DOHH2 (cell line): ENCODE measurements around the gene SELENOW.
A peak's percentile ranks its signal among the peaks of the same experiment; 100 is the strongest.
"Not testable (repeated sequence)": the region's sequence is repeated elsewhere in the genome, so short reads cannot be mapped to it uniquely, and the experiment has no call there.

Source experiments
- H3F3A ChIP-seq: fragments of 200-600 bp; sonication (generic), shearing (Covaris generic); 2 replicates; pipeline ENCODE4 v1.6.0; 2016; ENCODE audit warnings: antibody characterized with exemption, mild to moderate bottlenecking; ENCODE audit not compliant: control insufficient read depth, insufficient read depth
- H3K27ac ChIP-seq: fragments of 200-600 bp; sonication (generic); 2 replicates; pipeline ENCODE4 v1.5.1; 2014; ENCODE audit warnings: low read depth, mild to moderate bottlenecking, low read length, moderate library complexity
- H3K27me3 ChIP-seq: fragments of 200-600 bp; sonication (generic); 2 replicates; pipeline ENCODE4 v1.6.1; 2014; ENCODE audit warnings: mild to moderate bottlenecking, low read length, mixed read lengths; ENCODE audit not compliant: control insufficient read depth
- H3K36me3 ChIP-seq: fragments of 200-600 bp; sonication (generic); 2 replicates; pipeline ENCODE4 v1.6.1; 2014; ENCODE audit warnings: mild to moderate bottlenecking, low read length, moderate library complexity, mixed read lengths; ENCODE audit not compliant: control insufficient read depth
- H3K4me1 ChIP-seq: fragments of 200-600 bp; sonication (generic); 2 replicates; pipeline ENCODE4 v1.6.1; 2014; ENCODE audit warnings: mild to moderate bottlenecking, low read length, mixed read lengths; ENCODE audit not compliant: control insufficient read depth
- H3K4me2 ChIP-seq: fragments of 200-600 bp; sonication (generic); 2 replicates; pipeline ENCODE4 v1.6.0; 2014; ENCODE audit warnings: mild to moderate bottlenecking, low read length, moderate library complexity
- H3K4me3 ChIP-seq: fragments of 200-600 bp; sonication (generic); 2 replicates; pipeline ENCODE4 v1.5.1; 2014; ENCODE audit warnings: mild to moderate bottlenecking, low read length, mixed read lengths
- H3K79me2 ChIP-seq: fragments of 200-600 bp; sonication (generic); 2 replicates; pipeline ENCODE4 v1.6.1; 2014; ENCODE audit warnings: mild to moderate bottlenecking, low read length, mixed read lengths; ENCODE audit not compliant: control insufficient read depth
- H3K9me2 ChIP-seq: fragments of 200-600 bp; sonication (generic); replicated peaks from 2 replicates; pipeline ENCODE4 v1.6.1; 2014; ENCODE audit warnings: mild to moderate bottlenecking, low read length, mixed read lengths; ENCODE audit not compliant: control insufficient read depth
- H3K9me3 ChIP-seq: fragments of 200-600 bp; sonication (generic); 2 replicates; pipeline ENCODE4 v1.6.1; 2014; ENCODE audit warnings: antibody characterized with exemption, low read length, mixed read lengths; ENCODE audit not compliant: control insufficient read depth, insufficient read depth
- H4K20me1 ChIP-seq: fragments of 200-600 bp; sonication (generic); 2 replicates; pipeline ENCODE4 v1.6.0; 2014; ENCODE audit warnings: low read depth, mild to moderate bottlenecking, antibody characterized with exemption, low read length, moderate library complexity; ENCODE audit not compliant: control insufficient read depth, insufficient read depth
- EZH2phosphoT487 ChIP-seq: fragments of 200-600 bp; sonication (generic); IDR thresholded peaks from 2 replicates; pipeline ENCODE4 v1.6.1; 2017; ENCODE audit warnings: borderline replicate concordance, mild to moderate bottlenecking, antibody characterized with exemption, low read length, moderate library complexity, mixed read lengths
- TF ChIP-seq, protein P1 (sequence below): fragments of 200-600 bp; sonication (generic); IDR thresholded peaks from one replicate; pipeline ENCODE4 v1.5.1; 2014; ENCODE audit warnings: antibody characterized with exemption, mild to moderate bottlenecking, low read depth, low read length; ENCODE audit not compliant: poor library complexity, severe bottlenecking

The SELENOW gene

DNA sequence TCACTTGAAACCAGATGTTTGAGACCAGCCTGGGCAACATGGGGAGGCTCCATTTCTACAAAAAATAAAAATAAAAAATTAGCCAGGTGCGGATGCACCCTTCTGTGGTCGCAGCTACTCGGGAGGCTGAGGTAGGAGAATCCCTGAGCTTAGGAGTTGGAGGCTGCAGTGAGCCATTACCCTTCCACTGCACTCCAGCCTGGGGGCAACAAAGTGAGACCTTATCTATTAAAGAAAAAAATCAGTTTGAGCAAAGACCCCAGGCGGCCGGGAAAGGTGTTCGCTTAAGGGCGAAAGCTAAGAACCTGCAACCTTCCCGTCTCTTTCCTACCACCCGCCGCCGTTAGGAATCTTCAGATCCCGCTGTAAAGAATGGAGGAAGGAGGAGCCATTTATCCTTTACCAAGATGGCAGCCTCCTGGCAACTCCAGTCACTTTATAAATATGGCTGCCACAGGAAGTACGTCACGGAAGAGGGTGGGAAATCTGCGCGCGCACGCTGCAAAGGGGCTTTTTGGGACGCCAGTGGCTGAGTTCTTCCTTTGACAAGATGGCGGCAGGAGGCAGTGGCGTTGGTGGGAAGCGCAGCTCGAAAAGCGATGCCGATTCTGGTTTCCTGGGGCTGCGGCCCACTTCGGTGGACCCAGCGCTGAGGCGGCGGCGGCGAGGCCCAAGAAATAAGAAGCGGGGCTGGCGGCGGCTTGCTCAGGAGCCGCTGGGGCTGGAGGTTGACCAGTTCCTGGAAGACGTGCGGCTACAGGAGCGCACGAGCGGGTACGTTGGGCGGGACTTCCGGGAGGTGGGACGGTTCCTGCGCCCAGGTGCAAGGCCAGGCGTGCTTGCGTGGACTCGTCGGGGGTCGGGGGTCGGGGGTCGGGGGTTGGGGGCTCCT is 33.2 kb upstream of the SELENOW start, which contains the start of gene NOP53:
NOP53 (plus strand) TSS at position 537 of the 892 bp plus-strand sequence; CDS start at position 551, 14 bp downstream.
- H3K27ac ChIP-seq = peak within 1 kb of the TSS; percentile 73
- H3K4me3 ChIP-seq = peak within 1 kb of the TSS; percentile 98
- H3K4me2 ChIP-seq = peak within 1 kb of the TSS; percentile 93
- peaks cover 47% of the 10 kb centered on the region for H3K79me2 ChIP-seq
- peaks cover 14% of the 10 kb centered on the region for H4K20me1 ChIP-seq
- H3K9me3 ChIP-seq = no peaks in the 10 kb centered on the region
- no peaks in the 10 kb centered on the region for H3K27me3 ChIP-seq
- H3F3A ChIP-seq = no peaks in the 10 kb centered on the region
- no peak for TF ChIP-seq EZH2phosphoT487
- TF ChIP-seq, protein P1, sequence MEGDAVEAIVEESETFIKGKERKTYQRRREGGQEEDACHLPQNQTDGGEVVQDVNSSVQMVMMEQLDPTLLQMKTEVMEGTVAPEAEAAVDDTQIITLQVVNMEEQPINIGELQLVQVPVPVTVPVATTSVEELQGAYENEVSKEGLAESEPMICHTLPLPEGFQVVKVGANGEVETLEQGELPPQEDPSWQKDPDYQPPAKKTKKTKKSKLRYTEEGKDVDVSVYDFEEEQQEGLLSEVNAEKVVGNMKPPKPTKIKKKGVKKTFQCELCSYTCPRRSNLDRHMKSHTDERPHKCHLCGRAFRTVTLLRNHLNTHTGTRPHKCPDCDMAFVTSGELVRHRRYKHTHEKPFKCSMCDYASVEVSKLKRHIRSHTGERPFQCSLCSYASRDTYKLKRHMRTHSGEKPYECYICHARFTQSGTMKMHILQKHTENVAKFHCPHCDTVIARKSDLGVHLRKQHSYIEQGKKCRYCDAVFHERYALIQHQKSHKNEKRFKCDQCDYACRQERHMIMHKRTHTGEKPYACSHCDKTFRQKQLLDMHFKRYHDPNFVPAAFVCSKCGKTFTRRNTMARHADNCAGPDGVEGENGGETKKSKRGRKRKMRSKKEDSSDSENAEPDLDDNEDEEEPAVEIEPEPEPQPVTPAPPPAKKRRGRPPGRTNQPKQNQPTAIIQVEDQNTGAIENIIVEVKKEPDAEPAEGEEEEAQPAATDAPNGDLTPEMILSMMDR = no peak
- H3K36me3 ChIP-seq = peaks cover 36% of the 10 kb centered on the region
- H3K4me1 ChIP-seq = peaks cover 70% of the 10 kb centered on the region
- H3K9me2 ChIP-seq = no peaks in the 10 kb centered on the region

DNA sequence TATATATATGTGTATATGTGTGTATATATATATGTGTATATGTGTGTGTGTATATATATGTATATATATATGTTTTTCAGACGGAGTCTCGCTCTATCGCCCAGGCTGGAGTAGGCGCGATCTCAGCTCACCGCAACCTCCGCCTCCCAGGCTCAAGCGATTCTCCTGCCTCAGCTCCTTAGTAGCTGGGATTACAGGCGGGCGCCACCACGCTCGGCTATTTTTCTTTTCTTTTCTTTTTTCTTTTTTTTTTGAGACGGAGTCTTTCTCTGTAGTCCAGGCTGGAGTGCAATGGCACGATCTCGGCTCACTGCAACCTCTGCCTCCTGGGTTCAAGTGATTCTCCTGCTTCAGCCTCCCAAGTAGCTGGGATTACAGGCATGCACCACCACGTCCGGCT is 32.4 kb upstream of the SELENOW start:
- Histone ChIP-seq H3K36me3 (peaks cover 45% of the 10 kb centered on the region), H3K4me2 (peak overlapping the region; percentile 93), H3K4me1 (peaks cover 68% of the 10 kb centered on the region), H4K20me1 (peaks cover 14% of the 10 kb centered on the region), H3K79me2 (peaks cover 50% of the 10 kb centered on the region), H3K4me3 (peak overlapping the region; percentile 98)
- not testable (repeated sequence) for H3K9me3 ChIP-seq, H3K9me2 ChIP-seq, H3K27ac ChIP-seq, H3K27me3 ChIP-seq, H3F3A ChIP-seq

GRCh38 chr19:47749326-47749725 is 29.2 kb upstream of the SELENOW start:
- Histone ChIP-seq H3K4me3 (peak overlapping the region; percentile 52), H3K9me2 (no peaks in the 10 kb centered on the region), H3K9me3 (no peaks in the 10 kb centered on the region), H3F3A (no peaks in the 10 kb centered on the region), H3K4me1 (peaks cover 42% of the 10 kb centered on the region), H3K27ac (peak overlapping the region; percentile 63), H4K20me1 (peaks cover 14% of the 10 kb centered on the region), H3K4me2 (peak overlapping the region; percentile 61), H3K27me3 (no peaks in the 10 kb centered on the region), H3K79me2 (peaks cover 50% of the 10 kb centered on the region), H3K36me3 (peaks cover 74% of the 10 kb centered on the region)
- TF ChIP-seq EZH2phosphoT487 = no peak
- TF ChIP-seq, protein P1 = no peak

- TF ChIP-seq, protein P1 = no peak
- no peak for TF ChIP-seq EZH2phosphoT487
- no peak overlapping the region for H3K27ac ChIP-seq
- H3K9me2 ChIP-seq = no peaks in the 10 kb centered on the region
- no peaks in the 10 kb centered on the region for H3K27me3 ChIP-seq
- no peaks in the 10 kb centered on the region for H3K9me3 ChIP-seq
- no peaks in the 10 kb centered on the region for H3F3A ChIP-seq
- H3K4me1 ChIP-seq = peaks cover 34% of the 10 kb centered on the region
- H3K4me3 ChIP-seq = no peak overlapping the region
- peaks cover 14% of the 10 kb centered on the region for H4K20me1 ChIP-seq
- peaks cover 89% of the 10 kb centered on the region for H3K36me3 ChIP-seq
- H3K4me2 ChIP-seq = no peak overlapping the region
- peaks cover 46% of the 10 kb centered on the region for H3K79me2 ChIP-seq
Observed at GRCh38 chr19:47750752-47751151, 27.8 kb upstream of the SELENOW start.
